Gastrocnemius medialis (tissue), 4 donors: Measurements from ENCODE around the gene PIK3R6.

ENCODE experiments used
- POLR2A ChIP-seq, 2 donors: fragments of 450-650 bp; IDR thresholded peaks; one replicate each; pipeline ENCODE4 v1.6.1; 2017; ENCODE audit warnings: antibody characterized with exemption in 2 of 2, mild to moderate bottlenecking in 2 of 2, moderate library complexity in 2 of 2
- TF ChIP-seq, protein P1 (sequence below), 5 experiments: fragments of 450-650 bp in 3 of 5; fragments of 200-600 bp in 2 of 5; sonication (generic) in 2 of 5; IDR thresholded peaks in 4 of 5; conservative IDR thresholded peaks in 1 of 5; 1 replicate in 4 of 5; 2 replicates in 1 of 5; pipeline ENCODE4 v1.5.1; 2016 to 2019; ENCODE audit warnings: antibody characterized with exemption in 5 of 5, mild to moderate bottlenecking in 3 of 5, moderate library complexity in 3 of 5

GRCh38 chr17:8753976-8754440 is 113.5 kb downstream of the PIK3R6 start:
- TF ChIP-seq POLR2A (IDR thresholded peaks at IDR 0.05), result no peak
- TF ChIP-seq, protein P1, sequence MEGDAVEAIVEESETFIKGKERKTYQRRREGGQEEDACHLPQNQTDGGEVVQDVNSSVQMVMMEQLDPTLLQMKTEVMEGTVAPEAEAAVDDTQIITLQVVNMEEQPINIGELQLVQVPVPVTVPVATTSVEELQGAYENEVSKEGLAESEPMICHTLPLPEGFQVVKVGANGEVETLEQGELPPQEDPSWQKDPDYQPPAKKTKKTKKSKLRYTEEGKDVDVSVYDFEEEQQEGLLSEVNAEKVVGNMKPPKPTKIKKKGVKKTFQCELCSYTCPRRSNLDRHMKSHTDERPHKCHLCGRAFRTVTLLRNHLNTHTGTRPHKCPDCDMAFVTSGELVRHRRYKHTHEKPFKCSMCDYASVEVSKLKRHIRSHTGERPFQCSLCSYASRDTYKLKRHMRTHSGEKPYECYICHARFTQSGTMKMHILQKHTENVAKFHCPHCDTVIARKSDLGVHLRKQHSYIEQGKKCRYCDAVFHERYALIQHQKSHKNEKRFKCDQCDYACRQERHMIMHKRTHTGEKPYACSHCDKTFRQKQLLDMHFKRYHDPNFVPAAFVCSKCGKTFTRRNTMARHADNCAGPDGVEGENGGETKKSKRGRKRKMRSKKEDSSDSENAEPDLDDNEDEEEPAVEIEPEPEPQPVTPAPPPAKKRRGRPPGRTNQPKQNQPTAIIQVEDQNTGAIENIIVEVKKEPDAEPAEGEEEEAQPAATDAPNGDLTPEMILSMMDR (IDR thresholded peaks at IDR 0.05 in 4 of 5, conservative IDR thresholded peaks at IDR 0.05 in 1 of 5), result peak in 1 of 5 experiments; percentile 13
